B cell (primary cell): ENCODE data around the gene SPAG6. TPM values are rescaled to one million over a fixed set of nuclear protein-coding genes. Genes with fewer than 3 reads are reported as not detected.

ENCODE experiments used
- ATAC-seq: fragments of 200-7000 bp; cut with Tn5 transposase; one replicate; pipeline ENCODE4 v1.10.0; 2021; ENCODE audit warnings: low read depth, mild to moderate bottlenecking, moderate number of reproducible peaks, moderate library complexity
- CTCF ChIA-PET: fragments of 350-600 bp; sonication (Branson Sonifier 250); formaldehyde crosslinking; loops from one replicate; lab custom pipeline; 2021; ENCODE audit warnings: antibody characterized with exemption, inconsistent platforms; lab: Charles Lee
- POLR2A ChIA-PET: fragments of 350-600 bp; sonication (Branson Sonifier 250); formaldehyde crosslinking; loops from one replicate; lab custom pipeline; 2021; ENCODE audit warnings: antibody characterized with exemption; lab: Charles Lee
- DNase-seq: peaks from one replicate; pipeline ENCODE4 v3.0.0; 2013
- H2AFZ ChIP-seq: 2 replicates; pipeline ENCODE4 v1.6.1; 2012; ENCODE audit warnings: mild to moderate bottlenecking, low read depth, low read length; ENCODE audit not compliant: insufficient read depth, poor library complexity, severe bottlenecking
- H3K27ac ChIP-seq, 2 donors: 1 replicate in 1 of 2; 2 replicates in 1 of 2; pipeline ENCODE4 v1.5.1; 2012 to 2013; ENCODE audit warnings: low read length in 2 of 2, mild to moderate bottlenecking in 2 of 2, moderate library complexity in 1 of 2
- H3K27me3 ChIP-seq, 4 experiments: fragments of 200-600 bp in 1 of 4; sonication (generic) in 1 of 4; replicated peaks in 1 of 4; 1 replicate in 2 of 4; 2 replicates in 2 of 4; pipeline versions ENCODE4 v1.6.1 to v1.7.0; 2013 to 2016; ENCODE audit warnings: low read length in 3 of 4, mild to moderate bottlenecking in 2 of 4, mixed read lengths in 1 of 4, moderate library complexity in 1 of 4; ENCODE audit not compliant: insufficient read depth in 4 of 4, control insufficient read depth in 3 of 4; ENCODE audit errors: control extremely low read depth in 1 of 4
- H3K36me3 ChIP-seq, 2 experiments: replicated peaks in 1 of 2; 1 replicate in 1 of 2; 2 replicates in 1 of 2; pipeline versions ENCODE4 v1.6.1 to v1.7.1; 2013; ENCODE audit warnings: low read length in 1 of 2; ENCODE audit not compliant: insufficient read depth in 2 of 2, control insufficient read depth in 1 of 2; ENCODE audit errors: control extremely low read depth in 1 of 2, extremely low read depth in 1 of 2
- H3K4me1 ChIP-seq, 2 donors: fragments of 200-600 bp in 1 of 2; sonication (generic) in 1 of 2; 1 replicate in 1 of 2; 2 replicates in 1 of 2; pipeline versions ENCODE4 v1.5.1 to v1.6.1; 2013 to 2017; ENCODE audit warnings: low read length in 2 of 2; ENCODE audit not compliant: control insufficient read depth in 2 of 2, insufficient read depth in 2 of 2
- H3K4me2 ChIP-seq: replicated peaks from 2 replicates; pipeline ENCODE3; 2012; ENCODE audit warnings: mild to moderate bottlenecking, low read depth, low read length; ENCODE audit not compliant: poor library complexity, severe bottlenecking
- H3K4me3 ChIP-seq, 5 experiments: fragments of 200-600 bp in 1 of 5; sonication (generic) in 1 of 5; 1 replicate in 3 of 5; 2 replicates in 2 of 5; pipeline versions ENCODE4 v1.5.1 to v1.7.0; 2011 to 2016; ENCODE audit warnings: low read length in 4 of 5, mild to moderate bottlenecking in 4 of 5, low read depth in 2 of 5, control low read depth in 1 of 5, moderate library complexity in 1 of 5; ENCODE audit not compliant: insufficient read depth in 1 of 5; ENCODE audit errors: control extremely low read depth in 1 of 5, extremely low read depth in 1 of 5
- H3K79me2 ChIP-seq: fragments of 200-600 bp; sonication (generic); one replicate; pipeline ENCODE4 v1.6.0; 2016; ENCODE audit warnings: low read length; ENCODE audit not compliant: control insufficient read depth, insufficient read depth
- H3K9ac ChIP-seq: fragments of 200-600 bp; sonication (generic); 2 replicates; pipeline ENCODE4 v1.6.1; 2017; ENCODE audit warnings: mild to moderate bottlenecking, low read length, moderate library complexity
- H3K9me3 ChIP-seq, 3 donors: one replicate each; pipeline versions ENCODE4 v1.6.1 to v1.7.1; 2013; ENCODE audit warnings: low read length in 2 of 3; ENCODE audit not compliant: control insufficient read depth in 2 of 3, insufficient read depth in 1 of 3; ENCODE audit errors: control extremely low read depth in 1 of 3
- H4K20me1 ChIP-seq: 2 replicates; pipeline ENCODE4 v1.6.0; 2012; ENCODE audit warnings: mild to moderate bottlenecking, low read length; ENCODE audit not compliant: insufficient read depth, control insufficient read depth, poor library complexity, severe bottlenecking
- H3K27ac Mint-ChIP-seq: one replicate; pipeline ENCODE4 v1.8.0; 2021; ENCODE audit warnings: mixed read lengths
- H3K27me3 Mint-ChIP-seq: one replicate; pipeline ENCODE4 v1.8.0; 2021; ENCODE audit warnings: mixed read lengths
- H3K4me1 Mint-ChIP-seq: one replicate; pipeline ENCODE4 v1.8.0; 2021; ENCODE audit warnings: mixed read lengths
- H3K4me3 Mint-ChIP-seq: one replicate; pipeline ENCODE4 v1.8.0; 2021; ENCODE audit warnings: mixed read lengths
- H3K9me3 Mint-ChIP-seq: one replicate; pipeline ENCODE4 v1.8.0; 2022; ENCODE audit warnings: mixed read lengths; ENCODE audit not compliant: insufficient read depth
- CTCF ChIP-seq: fragments of 200-600 bp; IDR thresholded peaks from one replicate; pipeline ENCODE4 v1.8.0; 2022; ENCODE audit warnings: antibody characterized with exemption, mild to moderate bottlenecking
- EZH2 ChIP-seq: IDR thresholded peaks from 2 replicates; pipeline ENCODE4 v1.6.1; 2012; ENCODE audit warnings: borderline replicate concordance, low read depth, mild to moderate bottlenecking, moderate library complexity, low read length; ENCODE audit not compliant: insufficient read depth, poor library complexity, severe bottlenecking
- WGBS: methylation state at CpG from one replicate; pipeline ENCODE4 v1.1.5; 2013; ENCODE audit warnings: missing lambda C conversion rate; ENCODE audit not compliant: insufficient coverage; 5-methylcytosine and 5-hydroxymethylcytosine counted together
- intact Hi-C: fragments of 100-400 bp; cut with micrococcal nuclease; formaldehyde crosslinking; loops from one replicate; pipeline ENCODE4 v1.10.0; 2022
- polyA plus RNA-seq: library from polyadenylated mRNA; depleted of rRNA; stranded (reverse); fragments of >200 nt; gene quantifications from 2 replicates; pipeline ENCODE4 v1.2.3, GENCODE V29; 2012
- total RNA-seq, 2 donors: library from RNA; stranded (reverse); fragments of 120-200 nt in 1 of 2; gene quantifications; 1 replicate in 1 of 2; 2 replicates in 1 of 2; pipeline versions ENCODE4 v1.2.3 to v1.2.4, GENCODE V29; 2013 to 2022

Gene SPAG6
- total and polyA plus RNA-seq, 2 donors (not counting 1 experiment from before 2014, with no cell fraction given) = not detected

- no peak overlapping the region for H3K27ac ChIP-seq
- H3K4me3 ChIP-seq = no peak overlapping the region
- ATAC-seq (no peak), DNase-seq (no peak)
- Mint-ChIP-seq H3K9me3 (no peaks in the 10 kb centered on the region), H3K4me3 (no peak overlapping the region), H3K27ac (no peak overlapping the region), H3K4me1 (peaks cover 10% of the 10 kb centered on the region), H3K27me3 (no peaks in the 10 kb centered on the region)
- peaks cover 4% of the 10 kb centered on the region in 2 donors for H3K4me1 ChIP-seq
- H3K9ac ChIP-seq = no peak overlapping the region
- ChIA-PET POLR2A (no interaction called here), CTCF (no interaction called here)
- H3K27me3 ChIP-seq = no peaks in the 10 kb centered on the region
- no peak overlapping the region for H2AFZ ChIP-seq
- no peaks in the 10 kb centered on the region for H3K79me2 ChIP-seq
- H4K20me1 ChIP-seq = no peaks in the 10 kb centered on the region
- H3K4me2 ChIP-seq = no peak overlapping the region
- WGBS = 100% methylated on average over 1 of the region's 5 CpGs
- no peaks in the 10 kb centered on the region for H3K9me3 ChIP-seq
- H3K36me3 ChIP-seq = no peaks in the 10 kb centered on the region
- intact Hi-C loops = loop anchor here (5.0 kb wide), 1 partner anchor 53 kb away; no protein-coding TSS in a partner anchor
- no peak for TF ChIP-seq CTCF
- no peak for TF ChIP-seq EZH2
Measured at GRCh38 chr10:22364407-22365140, 19.3 kb downstream of the SPAG6 start.

GRCh38 chr10:22365233-22365632, 19.9 kb downstream of the SPAG6 start:
- POLR2A ChIA-PET = no interaction called here
- DNase-seq = peak; percentile 41
- no peaks in the 10 kb centered on the region for H4K20me1 ChIP-seq
- H3K27me3 ChIP-seq = no peaks in the 10 kb centered on the region
- WGBS = no CpG with 5 or more reads among the region's 1 CpG
- no peak overlapping the region for H3K4me3 ChIP-seq
- Mint-ChIP-seq H3K4me1 (peaks cover 14% of the 10 kb centered on the region), H3K4me3 (no peak overlapping the region), H3K9me3 (no peaks in the 10 kb centered on the region), H3K27ac (no peak overlapping the region), H3K27me3 (no peaks in the 10 kb centered on the region)
- H2AFZ ChIP-seq = no peak overlapping the region
- intact Hi-C loops = loop anchor here (5.0 kb wide), 1 partner anchor 52 kb away; no protein-coding TSS in a partner anchor
- peaks cover 6% of the 10 kb centered on the region in 2 donors for H3K4me1 ChIP-seq
- no peak for TF ChIP-seq CTCF
- no peak for TF ChIP-seq EZH2
- no peaks in the 10 kb centered on the region for H3K36me3 ChIP-seq
- H3K9ac ChIP-seq = no peak overlapping the region
- peak; percentile 89 for ATAC-seq
- no peaks in the 10 kb centered on the region for H3K79me2 ChIP-seq
- H3K4me2 ChIP-seq = no peak overlapping the region
- CTCF ChIA-PET = no interaction called here
- H3K27ac ChIP-seq = no peak overlapping the region
- no peaks in the 10 kb centered on the region for H3K9me3 ChIP-seq
